ENCODE measurements around the gene OR52N5.
A peak's percentile ranks its signal among the peaks of the same experiment; 100 is the strongest.

The OR52N5 gene

DNA sequence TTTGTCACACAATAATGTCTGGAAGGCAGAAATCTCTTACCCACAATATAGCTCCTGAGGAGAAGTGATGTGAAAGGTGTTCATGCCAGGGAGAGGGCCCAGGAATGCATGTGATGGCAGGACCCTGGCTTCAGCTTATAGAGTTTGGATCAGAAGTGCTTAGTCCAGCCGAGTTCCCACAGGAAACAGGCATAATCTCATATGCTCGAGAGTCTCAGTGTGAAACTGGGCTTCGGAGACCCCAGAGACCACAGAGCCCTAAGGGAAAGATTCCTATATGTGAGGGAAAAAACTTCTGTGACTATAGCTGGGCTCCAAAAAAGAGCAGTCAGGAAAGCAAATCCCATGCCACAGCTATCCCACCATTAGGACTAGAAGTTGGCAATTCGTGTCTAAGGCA is at the start of gene OR52N5:
Gene OR52N5, minus strand, starts transcription at position 101 of the 400 bp plus-strand sequence. CDS start 4,721 bp downstream, outside the sequence.
- no peak for DNase-seq

DNA sequence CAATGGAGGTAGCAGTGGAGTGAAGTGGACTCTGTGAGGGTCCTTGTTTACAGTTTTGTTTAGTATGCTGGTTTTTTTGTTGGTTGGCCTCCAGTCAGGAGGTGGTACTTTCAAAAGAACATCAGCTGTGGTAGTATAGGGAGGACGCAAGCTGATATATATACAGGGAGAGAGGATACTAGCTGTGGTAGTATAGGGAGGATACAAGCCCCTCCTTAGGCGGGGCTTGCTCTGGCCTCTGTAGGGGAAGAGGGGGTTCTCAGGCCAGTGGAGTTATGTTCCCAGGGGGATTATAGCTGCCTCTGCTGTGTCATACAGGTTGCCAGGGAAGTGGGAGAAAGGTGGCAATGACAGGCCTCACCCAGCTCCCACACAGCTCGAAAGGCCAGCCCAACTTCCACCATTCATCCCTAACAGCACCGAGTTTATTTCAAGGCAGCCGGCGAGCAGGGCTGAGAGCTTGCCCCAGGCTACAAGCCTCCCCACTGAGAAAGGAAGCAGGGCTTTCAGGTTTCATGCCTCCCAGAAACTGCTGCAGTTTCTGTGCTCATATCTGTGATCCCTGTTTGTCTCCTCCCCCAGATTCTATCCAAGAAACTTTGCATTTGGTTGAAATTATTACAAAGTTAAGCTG is 48.2 kb upstream of the OR52N5 start:
- DNase-seq: no peak

DNA sequence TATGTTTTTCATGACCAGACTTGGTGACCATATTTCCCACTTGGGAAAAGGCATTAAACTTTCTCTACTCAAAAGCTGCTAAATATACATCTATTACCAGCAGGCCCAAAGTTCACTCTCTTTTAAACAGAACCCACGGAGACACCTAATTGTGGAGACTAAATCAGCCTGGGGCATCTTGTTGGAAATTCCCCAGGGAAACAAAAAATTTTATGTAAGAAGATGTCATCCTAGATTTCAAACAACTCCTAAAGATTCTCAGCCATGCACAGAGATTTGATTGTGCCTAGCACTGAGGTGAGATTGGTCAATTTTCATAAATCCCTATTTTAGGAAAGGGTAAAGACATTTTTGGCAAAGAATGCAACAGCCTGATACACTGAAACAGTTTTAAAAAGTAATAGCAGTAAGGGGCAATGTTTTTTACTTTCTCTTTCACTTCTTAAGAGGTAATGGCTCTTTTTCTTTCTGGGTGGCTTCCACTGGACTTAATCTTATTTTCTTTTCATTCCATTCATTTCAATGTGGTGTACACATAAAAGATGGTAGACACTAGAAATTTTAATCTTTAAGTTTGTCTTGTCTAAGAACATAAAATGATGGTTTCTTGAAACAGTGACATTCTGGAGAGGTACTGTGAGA is 35.2 kb upstream of the OR52N5 start:
- DNase-seq: no peak

- DNase-seq: no peak
Measured at GRCh38 chr11:5815534-5815933, 32.4 kb upstream of the OR52N5 start.

DNA sequence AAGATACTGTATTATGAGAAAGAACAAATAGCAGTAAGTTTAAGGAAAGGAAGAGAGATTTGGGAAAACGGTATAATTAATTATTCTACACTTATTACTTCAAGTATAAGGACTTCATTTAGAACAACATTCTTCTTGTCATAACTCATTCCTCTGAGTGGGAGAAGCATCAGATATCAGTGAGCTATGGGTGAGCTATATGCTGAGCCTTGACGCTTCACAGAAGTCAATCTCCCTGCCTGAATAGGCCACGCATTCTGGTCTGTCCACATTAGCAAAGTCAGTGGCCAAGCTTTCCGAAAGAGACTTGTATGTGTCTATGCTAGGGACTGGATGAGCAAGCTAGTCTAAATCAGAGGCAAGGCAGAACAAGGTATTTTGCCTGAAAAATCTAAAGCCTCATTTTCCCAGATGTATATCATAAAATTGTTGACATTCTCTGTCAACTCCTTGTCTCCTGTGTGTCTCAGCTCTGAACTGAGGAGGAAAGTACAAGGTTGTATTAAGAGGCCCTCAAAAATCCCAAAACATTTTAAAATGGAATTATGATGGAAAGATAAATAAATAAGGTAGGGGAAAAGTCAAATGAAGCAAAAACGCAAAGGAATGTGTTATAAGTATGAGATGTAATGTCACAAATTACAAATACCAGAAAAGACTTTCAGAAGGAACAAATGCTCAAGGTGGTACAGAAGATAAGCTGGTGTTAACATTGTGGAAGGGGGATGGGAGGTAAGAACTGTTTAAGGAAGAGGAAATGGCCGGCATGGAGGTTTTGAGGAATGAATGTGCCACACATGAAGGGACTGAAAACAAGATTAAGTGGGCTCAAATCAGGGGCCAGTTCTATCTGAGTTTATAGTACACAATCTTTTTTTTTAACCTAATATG is 27.0 kb upstream of the OR52N5 start:
- DNase-seq: no peak

DNA sequence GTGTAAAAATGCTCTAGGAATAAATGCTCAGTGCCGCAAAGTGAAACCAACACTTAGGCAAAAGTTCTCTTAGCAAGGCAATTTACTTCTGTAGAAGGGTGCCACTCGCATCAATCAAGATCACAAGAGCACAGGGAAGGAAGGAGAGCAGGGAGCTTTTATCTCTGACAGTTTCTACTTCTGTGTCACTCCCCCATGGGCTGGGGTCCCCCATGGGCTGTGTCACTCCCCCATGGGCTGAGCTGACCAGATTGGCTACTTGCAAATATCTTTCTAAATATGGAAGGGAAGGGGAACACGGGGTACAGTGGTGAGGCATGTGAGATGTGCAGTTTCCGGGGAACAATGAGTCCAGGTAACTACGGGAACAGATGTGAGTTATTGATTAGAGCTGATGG is 26.0 kb upstream of the OR52N5 start:
- DNase-seq: no peak

DNA sequence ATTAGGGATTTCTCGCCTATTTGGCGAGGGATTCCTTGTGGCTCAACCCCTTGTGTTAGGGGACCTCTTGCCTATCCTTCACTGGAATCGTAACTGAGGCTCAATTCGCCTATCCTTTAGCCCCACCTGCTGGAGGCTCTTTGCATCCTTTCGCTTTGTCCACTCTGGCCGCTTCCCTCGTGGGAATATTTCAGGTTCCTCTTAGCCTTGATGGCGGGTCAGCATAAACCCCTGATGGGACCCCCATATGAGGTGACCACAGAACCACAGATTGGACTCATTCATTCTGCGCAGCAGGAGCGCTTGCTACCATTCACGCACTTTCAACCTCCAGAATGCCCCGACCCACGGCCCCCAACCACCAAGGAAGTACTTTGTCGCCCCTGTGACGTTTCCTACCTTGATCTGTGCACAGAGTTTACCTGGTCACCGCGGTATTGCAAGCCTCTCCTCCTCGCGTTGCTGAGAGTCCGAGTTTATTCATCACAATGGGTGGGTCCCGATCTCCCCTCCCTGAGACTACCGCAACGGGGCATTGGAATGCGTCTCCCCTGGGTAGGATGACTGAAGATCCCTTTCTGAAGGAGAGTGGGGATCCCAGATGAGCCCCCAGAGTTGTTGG is 25.5 kb upstream of the OR52N5 start, which contains the start of gene OR52N2:
Gene OR52N2, plus strand, starts transcription at position 425 of the 622 bp plus-strand sequence. CDS start 11,412 bp downstream, outside the sequence.
- peak in 12 of 14 donors; percentile 6 to 54 (median 41) for DNase-seq

GRCh38 chr11:5807580-5807979 is 24.4 kb upstream of the OR52N5 start:
- DNase-seq: no peak

DNA sequence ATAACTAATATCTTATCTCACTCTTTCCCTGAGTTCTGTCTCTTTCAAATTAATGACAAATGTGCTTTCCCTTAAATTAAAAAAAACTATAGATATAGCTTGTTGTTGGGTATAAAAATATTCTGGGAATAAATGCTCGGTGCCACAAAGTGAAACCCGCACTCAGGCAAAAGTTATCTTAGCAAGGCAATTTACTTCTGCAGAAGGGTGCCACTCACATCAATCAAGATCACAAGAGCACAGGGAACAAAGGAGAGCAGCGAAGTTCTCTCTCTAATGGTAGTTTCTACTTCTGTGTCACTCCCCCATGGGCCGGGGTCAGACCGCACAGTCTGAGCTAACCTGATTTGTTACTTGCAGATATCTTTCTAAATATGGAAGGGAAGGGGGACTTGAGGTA is 20.8 kb upstream of the OR52N5 start:
- no peak for DNase-seq

- no peak for DNase-seq
Measured at GRCh38 chr11:5796541-5796940, 13.4 kb upstream of the OR52N5 start.

GRCh38 chr11:5791165-5791564 is 8.0 kb upstream of the OR52N5 start, which contains the start of gene OR52N1:
TSS of gene OR52N1 (minus strand) at chr11:5791265. CDS start at chr11:5788816, 2,449 bp downstream.
- no peak for DNase-seq

- DNase-seq: no peak
Measured at GRCh38 chr11:5767056-5767455, 16.1 kb downstream of the OR52N5 start.

DNA sequence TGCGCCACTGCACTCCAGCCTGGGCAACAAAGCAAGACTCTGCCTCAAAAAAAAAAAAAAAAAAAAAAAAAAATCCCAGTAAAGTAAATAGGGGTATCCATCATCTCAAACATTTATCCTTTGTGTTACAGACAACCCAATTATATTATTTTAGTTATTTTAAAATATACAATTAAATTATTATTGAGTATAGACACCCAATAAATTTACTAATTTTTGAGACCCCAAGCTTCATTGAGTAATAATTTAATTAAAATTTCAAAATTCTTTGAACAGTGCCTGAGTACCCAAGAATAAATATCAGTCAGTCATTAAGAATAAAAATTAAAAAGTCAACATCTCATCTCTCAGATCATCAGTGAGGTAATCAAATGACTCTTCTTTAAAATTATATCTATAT is 29.2 kb downstream of the OR52N5 start, which contains the start of gene OR52N4:
Gene OR52N4, plus strand, starts transcription at position 301 of the 400 bp plus-strand sequence. CDS start 498 bp downstream, outside the sequence.
- no peak for DNase-seq

DNA sequence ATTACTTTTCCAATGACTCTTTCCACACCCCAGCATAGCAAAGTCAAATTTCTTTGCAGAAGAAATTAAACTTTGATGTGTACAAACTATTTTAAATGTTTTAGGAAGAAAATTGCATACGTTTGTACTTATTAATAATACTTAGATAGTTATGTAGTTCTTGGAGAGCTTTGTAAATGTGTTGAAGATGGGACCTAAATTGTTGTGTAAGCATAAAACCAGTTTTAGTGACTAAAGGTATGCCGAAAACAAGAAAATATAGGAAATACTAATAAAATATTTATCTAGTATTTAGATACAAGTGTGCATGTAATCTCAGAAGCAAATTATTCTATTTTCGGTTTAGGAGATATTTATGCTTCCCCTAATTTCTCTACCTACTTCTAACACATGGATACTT is 33.3 kb downstream of the OR52N5 start:
- no peak for DNase-seq

DNA sequence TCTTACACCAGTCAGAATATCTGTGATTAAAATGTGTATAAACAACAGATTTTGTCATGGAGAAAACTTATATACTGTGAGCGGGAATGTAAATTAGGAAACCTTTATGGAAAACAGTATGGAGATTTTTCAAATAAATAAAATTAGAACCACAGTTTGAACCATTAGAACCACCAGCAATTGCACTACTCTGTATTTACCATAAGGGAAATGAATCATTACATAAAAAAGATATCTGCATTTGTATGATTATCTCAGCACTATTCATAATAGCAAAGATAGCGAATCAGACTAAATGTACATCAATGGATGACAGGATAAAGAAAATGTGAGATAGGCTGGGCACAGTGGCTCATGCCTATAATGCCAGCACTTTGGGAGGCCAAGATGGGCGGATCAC is 36.5 kb downstream of the OR52N5 start:
- no peak for DNase-seq

GRCh38 chr11:5738431-5738830 is 44.7 kb downstream of the OR52N5 start:
- DNase-seq: no peak

DNA sequence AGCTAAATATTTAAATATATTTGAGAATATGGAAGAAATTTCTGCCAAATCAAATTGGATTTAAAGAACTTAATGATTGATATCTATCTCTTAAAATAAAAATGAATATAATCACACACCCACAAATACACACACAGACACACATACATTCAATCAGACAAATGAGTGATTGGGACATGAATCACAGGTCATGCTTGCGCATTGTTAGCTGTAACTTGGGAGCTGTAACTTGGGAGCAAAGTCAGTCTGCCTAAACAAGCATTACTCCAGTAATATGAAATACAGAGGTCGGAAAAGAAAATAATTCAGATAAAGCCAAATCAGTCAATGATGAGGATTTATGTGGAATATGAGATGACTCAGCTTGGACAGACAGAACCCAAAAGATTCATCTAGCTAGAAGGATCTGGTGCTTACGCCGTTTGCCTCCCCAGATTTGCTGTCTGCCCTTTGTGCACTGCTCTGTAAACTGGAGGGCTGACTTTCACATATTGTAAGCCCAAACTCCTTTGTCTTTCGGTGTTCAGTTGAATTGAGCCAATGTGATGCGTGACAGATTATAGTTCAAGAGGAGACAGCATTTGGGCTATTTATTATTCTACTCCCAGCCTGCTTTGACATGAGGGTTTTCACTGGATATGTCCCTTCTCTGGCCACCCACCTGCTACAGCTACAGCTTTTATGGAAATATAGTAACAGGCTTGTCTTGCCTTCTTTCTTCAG is 45.3 kb downstream of the OR52N5 start:
- no peak for DNase-seq

DNA sequence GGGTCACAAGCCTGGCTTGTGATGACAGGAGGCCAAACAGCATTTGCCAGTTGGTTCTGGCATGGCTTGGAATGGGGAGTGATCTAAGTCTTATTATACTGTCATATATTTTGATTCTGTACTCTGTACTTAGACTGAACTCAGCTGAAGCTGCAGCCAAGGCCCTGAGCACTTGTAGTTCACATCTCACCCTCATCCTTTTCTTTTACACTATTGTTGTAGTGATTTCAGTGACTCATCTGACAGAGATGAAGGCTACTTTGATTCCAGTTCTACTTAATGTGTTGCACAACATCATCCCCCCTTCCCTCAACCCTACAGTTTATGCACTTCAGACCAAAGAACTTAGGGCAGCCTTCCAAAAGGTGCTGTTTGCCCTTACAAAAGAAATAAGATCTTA is 46.1 kb downstream of the OR52N5 start:
- no peak for DNase-seq

- DNase-seq: no peak
Measured at GRCh38 chr11:5736396-5736795, 46.8 kb downstream of the OR52N5 start, which contains the start of gene OR56B1. TSS of gene OR56B1 (plus strand) at chr11:5736448. CDS start at chr11:5736517, 69 bp downstream.

GRCh38 chr11:5727691-5728090 is 55.5 kb downstream of the OR52N5 start:
- no peak for DNase-seq

GRCh38 chr11:5726351-5726750 is 56.8 kb downstream of the OR52N5 start:
- DNase-seq: no peak
